B cell (primary cell): Measurements from ENCODE around the gene EPHB4. TPM values are rescaled to one million over a fixed set of nuclear protein-coding genes. Genes with fewer than 3 reads are reported as not detected.

Experiments
- ATAC-seq: fragments of 200-7000 bp; cut with Tn5 transposase; one replicate; pipeline ENCODE4 v1.10.0; 2021; ENCODE audit warnings: low read depth, mild to moderate bottlenecking, moderate number of reproducible peaks, moderate library complexity
- CTCF ChIA-PET: fragments of 350-600 bp; sonication (Branson Sonifier 250); formaldehyde crosslinking; loops from one replicate; lab custom pipeline; 2021; ENCODE audit warnings: antibody characterized with exemption, inconsistent platforms; lab: Charles Lee
- POLR2A ChIA-PET: fragments of 350-600 bp; sonication (Branson Sonifier 250); formaldehyde crosslinking; loops from one replicate; lab custom pipeline; 2021; ENCODE audit warnings: antibody characterized with exemption; lab: Charles Lee
- DNase-seq: peaks from one replicate; pipeline ENCODE4 v3.0.0; 2013
- H2AFZ ChIP-seq: 2 replicates; pipeline ENCODE4 v1.6.1; 2012; ENCODE audit warnings: mild to moderate bottlenecking, low read depth, low read length; ENCODE audit not compliant: insufficient read depth, poor library complexity, severe bottlenecking
- H3K27ac ChIP-seq, 2 donors: 1 replicate in 1 of 2; 2 replicates in 1 of 2; pipeline ENCODE4 v1.5.1; 2012 to 2013; ENCODE audit warnings: low read length in 2 of 2, mild to moderate bottlenecking in 2 of 2, moderate library complexity in 1 of 2
- H3K27me3 ChIP-seq, 4 experiments: fragments of 200-600 bp in 1 of 4; sonication (generic) in 1 of 4; replicated peaks in 1 of 4; 1 replicate in 2 of 4; 2 replicates in 2 of 4; pipeline versions ENCODE4 v1.6.1 to v1.7.0; 2013 to 2016; ENCODE audit warnings: low read length in 3 of 4, mild to moderate bottlenecking in 2 of 4, mixed read lengths in 1 of 4, moderate library complexity in 1 of 4; ENCODE audit not compliant: insufficient read depth in 4 of 4, control insufficient read depth in 3 of 4; ENCODE audit errors: control extremely low read depth in 1 of 4
- H3K36me3 ChIP-seq, 2 experiments: replicated peaks in 1 of 2; 1 replicate in 1 of 2; 2 replicates in 1 of 2; pipeline versions ENCODE4 v1.6.1 to v1.7.1; 2013; ENCODE audit warnings: low read length in 1 of 2; ENCODE audit not compliant: insufficient read depth in 2 of 2, control insufficient read depth in 1 of 2; ENCODE audit errors: control extremely low read depth in 1 of 2, extremely low read depth in 1 of 2
- H3K4me1 ChIP-seq, 2 donors: fragments of 200-600 bp in 1 of 2; sonication (generic) in 1 of 2; 1 replicate in 1 of 2; 2 replicates in 1 of 2; pipeline versions ENCODE4 v1.5.1 to v1.6.1; 2013 to 2017; ENCODE audit warnings: low read length in 2 of 2; ENCODE audit not compliant: control insufficient read depth in 2 of 2, insufficient read depth in 2 of 2
- H3K4me2 ChIP-seq: replicated peaks from 2 replicates; pipeline ENCODE3; 2012; ENCODE audit warnings: mild to moderate bottlenecking, low read depth, low read length; ENCODE audit not compliant: poor library complexity, severe bottlenecking
- H3K4me3 ChIP-seq, 5 experiments: fragments of 200-600 bp in 1 of 5; sonication (generic) in 1 of 5; 1 replicate in 3 of 5; 2 replicates in 2 of 5; pipeline versions ENCODE4 v1.5.1 to v1.7.0; 2011 to 2016; ENCODE audit warnings: low read length in 4 of 5, mild to moderate bottlenecking in 4 of 5, low read depth in 2 of 5, control low read depth in 1 of 5, moderate library complexity in 1 of 5; ENCODE audit not compliant: insufficient read depth in 1 of 5; ENCODE audit errors: control extremely low read depth in 1 of 5, extremely low read depth in 1 of 5
- H3K79me2 ChIP-seq: fragments of 200-600 bp; sonication (generic); one replicate; pipeline ENCODE4 v1.6.0; 2016; ENCODE audit warnings: low read length; ENCODE audit not compliant: control insufficient read depth, insufficient read depth
- H3K9ac ChIP-seq: fragments of 200-600 bp; sonication (generic); 2 replicates; pipeline ENCODE4 v1.6.1; 2017; ENCODE audit warnings: mild to moderate bottlenecking, low read length, moderate library complexity
- H3K9me3 ChIP-seq, 3 donors: one replicate each; pipeline versions ENCODE4 v1.6.1 to v1.7.1; 2013; ENCODE audit warnings: low read length in 2 of 3; ENCODE audit not compliant: control insufficient read depth in 2 of 3, insufficient read depth in 1 of 3; ENCODE audit errors: control extremely low read depth in 1 of 3
- H4K20me1 ChIP-seq: 2 replicates; pipeline ENCODE4 v1.6.0; 2012; ENCODE audit warnings: mild to moderate bottlenecking, low read length; ENCODE audit not compliant: insufficient read depth, control insufficient read depth, poor library complexity, severe bottlenecking
- H3K27ac Mint-ChIP-seq: one replicate; pipeline ENCODE4 v1.8.0; 2021; ENCODE audit warnings: mixed read lengths
- H3K27me3 Mint-ChIP-seq: one replicate; pipeline ENCODE4 v1.8.0; 2021; ENCODE audit warnings: mixed read lengths
- H3K4me1 Mint-ChIP-seq: one replicate; pipeline ENCODE4 v1.8.0; 2021; ENCODE audit warnings: mixed read lengths
- H3K4me3 Mint-ChIP-seq: one replicate; pipeline ENCODE4 v1.8.0; 2021; ENCODE audit warnings: mixed read lengths
- H3K9me3 Mint-ChIP-seq: one replicate; pipeline ENCODE4 v1.8.0; 2022; ENCODE audit warnings: mixed read lengths; ENCODE audit not compliant: insufficient read depth
- EZH2 ChIP-seq: IDR thresholded peaks from 2 replicates; pipeline ENCODE4 v1.6.1; 2012; ENCODE audit warnings: borderline replicate concordance, low read depth, mild to moderate bottlenecking, moderate library complexity, low read length; ENCODE audit not compliant: insufficient read depth, poor library complexity, severe bottlenecking
- WGBS: methylation state at CpG from one replicate; pipeline ENCODE4 v1.1.5; 2013; ENCODE audit warnings: missing lambda C conversion rate; ENCODE audit not compliant: insufficient coverage; 5-methylcytosine and 5-hydroxymethylcytosine counted together
- intact Hi-C: fragments of 100-400 bp; cut with micrococcal nuclease; formaldehyde crosslinking; loops from one replicate; pipeline ENCODE4 v1.10.0; 2022
- polyA plus RNA-seq: library from polyadenylated mRNA; depleted of rRNA; stranded (reverse); fragments of >200 nt; gene quantifications from 2 replicates; pipeline ENCODE4 v1.2.3, GENCODE V29; 2012
- total RNA-seq, 2 donors: library from RNA; stranded (reverse); fragments of 120-200 nt in 1 of 2; gene quantifications; 1 replicate in 1 of 2; 2 replicates in 1 of 2; pipeline versions ENCODE4 v1.2.3 to v1.2.4, GENCODE V29; 2013 to 2022
- TF ChIP-seq, protein P1 (sequence below): fragments of 200-600 bp; IDR thresholded peaks from one replicate; pipeline ENCODE4 v1.8.0; 2022; ENCODE audit warnings: antibody characterized with exemption, mild to moderate bottlenecking

Gene EPHB4
- total and polyA plus RNA-seq, 2 donors (not counting 1 experiment from before 2014, with no cell fraction given) = 3.9 to 12.0 TPM

DNA sequence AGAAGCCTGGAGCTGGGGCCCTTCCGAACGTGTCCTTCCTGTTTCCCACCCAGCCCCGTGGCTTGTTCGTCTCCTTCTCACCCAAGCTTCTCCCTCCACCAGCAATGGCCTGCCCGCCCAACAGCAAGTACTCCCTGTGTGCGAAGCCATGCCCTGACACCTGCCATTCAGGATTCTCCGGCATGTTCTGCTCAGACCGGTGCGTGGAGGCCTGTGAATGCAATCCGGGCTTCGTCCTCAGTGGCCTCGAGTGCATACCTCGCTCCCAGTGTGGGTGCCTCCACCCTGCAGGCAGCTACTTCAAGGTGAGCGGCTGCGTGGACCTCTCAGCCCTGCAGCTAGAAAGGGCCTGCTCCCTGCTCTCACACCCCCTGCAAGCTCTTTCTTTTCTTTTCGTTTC lies 62.1 kb downstream of the EPHB4 start:
- peaks cover 15% of the 10 kb centered on the region for H3K27me3 Mint-ChIP-seq
- H3K79me2 ChIP-seq = no peaks in the 10 kb centered on the region
- no peaks in the 10 kb centered on the region for H3K4me1 ChIP-seq
- H3K27ac Mint-ChIP-seq = no peak overlapping the region
- H4K20me1 ChIP-seq = no peaks in the 10 kb centered on the region
- H3K4me1 Mint-ChIP-seq = no peaks in the 10 kb centered on the region
- TF ChIP-seq, protein P1, sequence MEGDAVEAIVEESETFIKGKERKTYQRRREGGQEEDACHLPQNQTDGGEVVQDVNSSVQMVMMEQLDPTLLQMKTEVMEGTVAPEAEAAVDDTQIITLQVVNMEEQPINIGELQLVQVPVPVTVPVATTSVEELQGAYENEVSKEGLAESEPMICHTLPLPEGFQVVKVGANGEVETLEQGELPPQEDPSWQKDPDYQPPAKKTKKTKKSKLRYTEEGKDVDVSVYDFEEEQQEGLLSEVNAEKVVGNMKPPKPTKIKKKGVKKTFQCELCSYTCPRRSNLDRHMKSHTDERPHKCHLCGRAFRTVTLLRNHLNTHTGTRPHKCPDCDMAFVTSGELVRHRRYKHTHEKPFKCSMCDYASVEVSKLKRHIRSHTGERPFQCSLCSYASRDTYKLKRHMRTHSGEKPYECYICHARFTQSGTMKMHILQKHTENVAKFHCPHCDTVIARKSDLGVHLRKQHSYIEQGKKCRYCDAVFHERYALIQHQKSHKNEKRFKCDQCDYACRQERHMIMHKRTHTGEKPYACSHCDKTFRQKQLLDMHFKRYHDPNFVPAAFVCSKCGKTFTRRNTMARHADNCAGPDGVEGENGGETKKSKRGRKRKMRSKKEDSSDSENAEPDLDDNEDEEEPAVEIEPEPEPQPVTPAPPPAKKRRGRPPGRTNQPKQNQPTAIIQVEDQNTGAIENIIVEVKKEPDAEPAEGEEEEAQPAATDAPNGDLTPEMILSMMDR = no peak
- TF ChIP-seq EZH2 = no peak
- H3K9ac ChIP-seq = no peak overlapping the region
- no peak overlapping the region for H3K4me3 ChIP-seq
- WGBS = 88% methylated on average over 16 of the region's 16 CpGs
- ATAC-seq (no peak), DNase-seq (no peak)
- H2AFZ ChIP-seq = no peak overlapping the region
- no peak overlapping the region for H3K4me2 ChIP-seq
- H3K36me3 ChIP-seq = no peaks in the 10 kb centered on the region
- H3K9me3 ChIP-seq = no peaks in the 10 kb centered on the region
- no peaks in the 10 kb centered on the region for H3K27me3 ChIP-seq
- H3K9me3 Mint-ChIP-seq = no peaks in the 10 kb centered on the region
- intact Hi-C loops = no loop called here
- ChIA-PET CTCF (no interaction called here), POLR2A (no interaction called here)
- no peak overlapping the region for H3K4me3 Mint-ChIP-seq
- no peak overlapping the region for H3K27ac ChIP-seq

DNA sequence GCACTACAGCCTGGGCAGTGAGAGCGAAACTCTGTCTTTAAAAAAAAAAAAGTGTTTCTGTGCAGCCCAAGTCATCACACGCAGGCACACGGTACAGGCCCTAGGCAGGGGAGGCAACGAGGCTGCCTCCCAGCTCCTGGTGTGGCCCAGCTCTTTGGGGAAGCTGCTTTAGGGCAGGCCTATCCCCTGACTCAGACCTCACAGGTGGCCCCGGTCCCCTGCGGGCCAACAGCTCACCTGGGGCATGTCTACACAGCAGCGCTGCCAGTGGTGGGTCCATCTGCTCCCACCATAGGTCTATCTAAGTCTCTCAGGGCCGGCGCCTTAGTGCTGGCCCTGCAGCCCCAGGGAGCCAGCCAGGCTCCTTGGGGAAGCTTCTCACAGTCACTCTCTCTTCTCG lies 62.5 kb downstream of the EPHB4 start:
- H2AFZ ChIP-seq = no peak overlapping the region
- no peaks in the 10 kb centered on the region for H4K20me1 ChIP-seq
- no peaks in the 10 kb centered on the region for H3K9me3 Mint-ChIP-seq
- WGBS = 83% methylated on average over 9 of the region's 10 CpGs
- H3K27ac Mint-ChIP-seq = no peak overlapping the region
- no peaks in the 10 kb centered on the region for H3K4me1 ChIP-seq
- TF ChIP-seq, protein P1 = no peak
- no peak for TF ChIP-seq EZH2
- no peaks in the 10 kb centered on the region for H3K36me3 ChIP-seq
- no peaks in the 10 kb centered on the region for H3K9me3 ChIP-seq
- intact Hi-C loops = no loop called here
- ChIA-PET POLR2A (no interaction called here), CTCF (no interaction called here)
- no peak overlapping the region for H3K4me3 Mint-ChIP-seq
- DNase-seq (no peak), ATAC-seq (no peak)
- H3K27ac ChIP-seq = no peak overlapping the region
- H3K79me2 ChIP-seq = no peaks in the 10 kb centered on the region
- H3K4me3 ChIP-seq = no peak overlapping the region
- peaks cover 15% of the 10 kb centered on the region for H3K27me3 Mint-ChIP-seq
- H3K27me3 ChIP-seq = no peaks in the 10 kb centered on the region
- no peak overlapping the region for H3K4me2 ChIP-seq
- no peaks in the 10 kb centered on the region for H3K4me1 Mint-ChIP-seq
- no peak overlapping the region for H3K9ac ChIP-seq
